Measurements from ENCODE around the gene ELMO1. TPM values are rescaled to one million over a fixed set of nuclear protein-coding genes. Genes with fewer than 3 reads are reported as not detected.

The ELMO1 gene
- polyA plus RNA-seq, 1 donor (not counting 4 experiments of a cell fraction or from before 2014, with no cell fraction given) = not detected

DNA sequence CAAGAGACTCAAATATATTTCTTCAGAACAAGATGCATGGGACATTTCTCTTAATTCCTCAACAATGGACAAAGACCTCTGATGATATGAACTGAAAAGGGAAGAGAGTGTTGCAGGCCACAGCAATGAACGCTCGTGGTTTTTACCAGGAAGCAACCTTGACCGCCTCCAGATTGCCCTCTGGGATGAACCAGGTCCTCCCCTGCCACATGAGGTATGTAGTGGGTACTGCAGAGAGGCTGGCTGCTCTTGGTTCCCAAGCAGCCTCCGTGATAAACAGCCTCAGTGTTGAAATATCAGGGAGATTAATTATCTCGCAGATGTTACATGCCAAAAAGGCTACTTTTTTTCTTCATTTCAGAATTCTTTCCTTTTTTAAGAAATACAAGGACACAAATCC, 338.8 kb downstream of the ELMO1 start:
- H3K9me1 ChIP-seq (ENCODE audit: control insufficient read depth, extremely low read depth, insufficient read depth, low read length) = no peaks in the 10 kb centered on the region
- DNase-seq (ENCODE audit: low read depth, low spot score) (no peak), FAIRE-seq (no peak)
- no peak overlapping the region for H3K27ac ChIP-seq (ENCODE audit: control insufficient read depth, insufficient read depth, low read length)
- H3K9me3 ChIP-seq (ENCODE audit: control insufficient read depth, low read depth, low read length) = no peaks in the 10 kb centered on the region
- no peak overlapping the region for H3K4me2 ChIP-seq (ENCODE audit: control insufficient read depth, extremely low read depth, insufficient read depth, low read depth, low read length)
- H3K4me3 ChIP-seq (ENCODE audit: control insufficient read depth in 2 of 3, extremely low read depth in 1 of 3, insufficient read depth in 2 of 3, low read depth in 1 of 3, low read length in 3 of 3) = no peak overlapping the region
- H3K79me2 ChIP-seq (ENCODE audit: control insufficient read depth, insufficient read depth, low read length) = no peaks in the 10 kb centered on the region
- TF ChIP-seq, protein P1, sequence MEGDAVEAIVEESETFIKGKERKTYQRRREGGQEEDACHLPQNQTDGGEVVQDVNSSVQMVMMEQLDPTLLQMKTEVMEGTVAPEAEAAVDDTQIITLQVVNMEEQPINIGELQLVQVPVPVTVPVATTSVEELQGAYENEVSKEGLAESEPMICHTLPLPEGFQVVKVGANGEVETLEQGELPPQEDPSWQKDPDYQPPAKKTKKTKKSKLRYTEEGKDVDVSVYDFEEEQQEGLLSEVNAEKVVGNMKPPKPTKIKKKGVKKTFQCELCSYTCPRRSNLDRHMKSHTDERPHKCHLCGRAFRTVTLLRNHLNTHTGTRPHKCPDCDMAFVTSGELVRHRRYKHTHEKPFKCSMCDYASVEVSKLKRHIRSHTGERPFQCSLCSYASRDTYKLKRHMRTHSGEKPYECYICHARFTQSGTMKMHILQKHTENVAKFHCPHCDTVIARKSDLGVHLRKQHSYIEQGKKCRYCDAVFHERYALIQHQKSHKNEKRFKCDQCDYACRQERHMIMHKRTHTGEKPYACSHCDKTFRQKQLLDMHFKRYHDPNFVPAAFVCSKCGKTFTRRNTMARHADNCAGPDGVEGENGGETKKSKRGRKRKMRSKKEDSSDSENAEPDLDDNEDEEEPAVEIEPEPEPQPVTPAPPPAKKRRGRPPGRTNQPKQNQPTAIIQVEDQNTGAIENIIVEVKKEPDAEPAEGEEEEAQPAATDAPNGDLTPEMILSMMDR (optimal IDR thresholded peaks at IDR 0.05 in 1 of 3, IDR thresholded peaks at IDR 0.05 in 1 of 3, conservative IDR thresholded peaks at IDR 0.05 in 1 of 3; ENCODE audit: extremely low read depth in 1 of 3, insufficient read depth in 2 of 3, low read length in 3 of 3) = no peak
- no peak for TF ChIP-seq EZH2 (IDR thresholded peaks at IDR 0.05; ENCODE audit: low read length)
- H3K9ac ChIP-seq (ENCODE audit: control insufficient read depth, extremely low read depth, insufficient read depth, low read length) = no peak overlapping the region
- H4K20me1 ChIP-seq (ENCODE audit: control insufficient read depth, extremely low read depth, insufficient read depth, low read length) = no peaks in the 10 kb centered on the region
- H3K27me3 ChIP-seq (ENCODE audit: control insufficient read depth, extremely low read depth, insufficient read depth, low read length) = no peaks in the 10 kb centered on the region
- H3K4me1 ChIP-seq (ENCODE audit: control insufficient read depth, extremely low read depth, insufficient read depth, low read length) = no peaks in the 10 kb centered on the region
- H3K36me3 ChIP-seq (ENCODE audit: control insufficient read depth in 2 of 2, extremely low read depth in 1 of 2, insufficient read depth in 2 of 2, low read length in 2 of 2) = no peaks in the 10 kb centered on the region
- dilution Hi-C loops (cut with MboI; ENCODE audit: extremely low pct_ligation_motif_present, low sequenced_read_pairs) = no loop called here
- H2AFZ ChIP-seq (ENCODE audit: control insufficient read depth, low read length) = no peak overlapping the region

DNA sequence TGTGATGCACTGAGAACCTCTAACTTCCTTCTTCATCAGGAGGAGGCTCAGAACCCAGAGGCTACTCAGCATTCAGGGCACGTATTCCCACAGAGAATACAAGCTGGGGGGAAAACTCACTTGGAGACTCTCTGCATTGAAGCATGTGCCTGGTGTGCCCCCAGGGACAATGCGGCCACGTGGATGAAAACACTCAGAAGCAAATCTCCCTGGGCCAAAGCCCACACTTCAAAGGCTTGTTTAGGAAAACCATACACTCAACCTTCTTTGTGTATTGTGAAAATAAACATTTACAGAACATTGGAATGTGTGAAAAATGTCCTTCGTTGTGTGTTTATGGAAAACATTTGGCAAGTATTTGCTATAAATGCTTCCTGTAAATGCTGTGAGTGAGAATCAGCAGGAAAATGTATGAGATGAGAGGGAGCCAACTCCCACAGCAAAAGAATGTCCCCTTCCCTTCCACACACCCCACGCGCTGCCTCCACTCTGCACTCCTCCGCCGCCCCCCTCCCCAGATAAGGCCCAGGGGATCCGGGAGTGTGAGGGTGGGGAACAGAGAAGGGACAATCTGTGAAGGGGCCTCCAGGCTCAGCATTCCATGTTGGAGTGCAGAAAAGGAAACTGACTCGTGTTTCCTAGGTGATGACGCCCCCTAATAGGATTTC, 339.5 kb downstream of the ELMO1 start:
- Histone ChIP-seq H3K36me3 (ENCODE audit: control insufficient read depth in 2 of 2, extremely low read depth in 1 of 2, insufficient read depth in 2 of 2, low read length in 2 of 2) (no peaks in the 10 kb centered on the region), H3K4me3 (ENCODE audit: control insufficient read depth in 2 of 3, extremely low read depth in 1 of 3, insufficient read depth in 2 of 3, low read depth in 1 of 3, low read length in 3 of 3) (no peak overlapping the region), H3K9ac (ENCODE audit: control insufficient read depth, extremely low read depth, insufficient read depth, low read length) (no peak overlapping the region), H3K4me2 (ENCODE audit: control insufficient read depth, extremely low read depth, insufficient read depth, low read depth, low read length) (no peak overlapping the region), H3K9me3 (ENCODE audit: control insufficient read depth, low read depth, low read length) (no peaks in the 10 kb centered on the region), H4K20me1 (ENCODE audit: control insufficient read depth, extremely low read depth, insufficient read depth, low read length) (no peaks in the 10 kb centered on the region), H3K27me3 (ENCODE audit: control insufficient read depth, extremely low read depth, insufficient read depth, low read length) (no peaks in the 10 kb centered on the region), H3K79me2 (ENCODE audit: control insufficient read depth, insufficient read depth, low read length) (no peaks in the 10 kb centered on the region), H3K9me1 (ENCODE audit: control insufficient read depth, extremely low read depth, insufficient read depth, low read length) (no peaks in the 10 kb centered on the region), H2AFZ (ENCODE audit: control insufficient read depth, low read length) (no peak overlapping the region), H3K27ac (ENCODE audit: control insufficient read depth, insufficient read depth, low read length) (no peak overlapping the region), H3K4me1 (ENCODE audit: control insufficient read depth, extremely low read depth, insufficient read depth, low read length) (no peaks in the 10 kb centered on the region)
- no peak for DNase-seq (ENCODE audit: low read depth, low spot score)
- TF ChIP-seq, protein P1 (optimal IDR thresholded peaks at IDR 0.05 in 1 of 3, IDR thresholded peaks at IDR 0.05 in 1 of 3, conservative IDR thresholded peaks at IDR 0.05 in 1 of 3; ENCODE audit: extremely low read depth in 1 of 3, insufficient read depth in 2 of 3, low read length in 3 of 3) = no peak
- no peak for TF ChIP-seq EZH2 (IDR thresholded peaks at IDR 0.05; ENCODE audit: low read length)
- dilution Hi-C loops (cut with MboI; ENCODE audit: extremely low pct_ligation_motif_present, low sequenced_read_pairs) = no loop called here
- FAIRE-seq = no peak

All from keratinocyte (primary cell).